Uterus (tissue), 4 donors: ENCODE measurements around the gene SLC47A2. TPM values are rescaled to one million over a fixed set of nuclear protein-coding genes. Genes with fewer than 3 reads are reported as not detected.

Source experiments
- DNase-seq, 2 donors: peaks; one replicate each; pipeline ENCODE4 v3.0.0-alpha.2; 2019 to 2020
- H3K27ac ChIP-seq, 2 donors: fragments of 200-600 bp; sonication (generic); 1 replicate in 1 of 2; 2 replicates in 1 of 2; pipeline ENCODE4 v1.5.1; 2016 to 2018
- H3K27me3 ChIP-seq, 2 donors: fragments of 200-600 bp; sonication (generic); one replicate each; pipeline ENCODE4 v1.5.1; 2018 to 2019; ENCODE audit warnings: control low read depth in 1 of 2
- H3K36me3 ChIP-seq, 2 donors: fragments of 200-600 bp; sonication (generic); one replicate each; pipeline ENCODE4 v1.5.1; 2019; ENCODE audit warnings: control low read depth in 1 of 2
- H3K4me1 ChIP-seq, 2 donors: fragments of 200-600 bp; sonication (generic); one replicate each; pipeline ENCODE4 v1.5.1; 2018 to 2019; ENCODE audit warnings: control low read depth in 1 of 2
- H3K4me3 ChIP-seq, 2 donors: fragments of 200-600 bp; sonication (generic); 1 replicate in 1 of 2; 2 replicates in 1 of 2; pipeline ENCODE4 v1.5.1; 2018 to 2019; ENCODE audit warnings: mild to moderate bottlenecking in 1 of 2
- H3K9me3 ChIP-seq, 2 donors: fragments of 200-600 bp; sonication (generic); one replicate each; pipeline ENCODE4 v1.5.1; 2019; ENCODE audit warnings: control low read depth in 1 of 2
- CTCF ChIP-seq, 4 experiments: fragments of 200-600 bp in 2 of 4; fragments of 450-650 bp in 2 of 4; sonication (generic) in 2 of 4; IDR thresholded peaks; one replicate each; pipeline ENCODE4 v1.5.1; 2016 to 2019; ENCODE audit warnings: antibody characterized with exemption in 4 of 4, mild to moderate bottlenecking in 2 of 4, moderate library complexity in 1 of 4
- POLR2A ChIP-seq, 2 donors: fragments of 450-650 bp; IDR thresholded peaks; one replicate each; pipeline ENCODE4 v1.6.1; 2016; ENCODE audit warnings: antibody characterized with exemption in 2 of 2, mild to moderate bottlenecking in 1 of 2, moderate library complexity in 1 of 2
- intact Hi-C: fragments of 100-400 bp; cut with DNase I; formaldehyde crosslinking; loops from one replicate; pipeline ENCODE4 v1.15.1; 2023; ENCODE audit warnings: low total_unique reads
- total RNA-seq, 4 donors: library from RNA; depleted of rRNA in 3 of 4; stranded (reverse); fragments of >200 nt in 3 of 4; gene quantifications; one replicate each; pipeline versions ENCODE4 v1.1.0 to v1.2.4, GENCODE V29; 2014 to 2023
- donor health status: DM: yes; HTN: yes; CAD: no.

Gene SLC47A2
- total RNA-seq, 4 donors from 2014 or later: 0.35 TPM; not detected in 3

- Histone ChIP-seq H3K27me3 (no peaks in the 10 kb centered on the region), H3K9me3 (no peaks in the 10 kb centered on the region), H3K4me1 (no peaks in the 10 kb centered on the region), H3K36me3 (no peaks in the 10 kb centered on the region), H3K27ac (no peak overlapping the region), H3K4me3 (no peak overlapping the region)
- no peak for DNase-seq
- TF ChIP-seq CTCF (IDR thresholded peaks at IDR 0.05) (no peak), POLR2A (IDR thresholded peaks at IDR 0.05) (no peak)
- intact Hi-C loops: no loop called here
Observed at GRCh38 chr17:19733953-19734526, 17.7 kb upstream of the SLC47A2 start.

GRCh38 chr17:19731626-19732025 lies 15.2 kb upstream of the SLC47A2 start:
- no peak for DNase-seq
- peaks cover 5 to 7% of the 10 kb centered on the region in 2 donors for H3K4me1 ChIP-seq
- no peaks in the 10 kb centered on the region for H3K36me3 ChIP-seq
- no peaks in the 10 kb centered on the region for H3K27me3 ChIP-seq
- TF ChIP-seq CTCF (IDR thresholded peaks at IDR 0.05): no peak
- no peak for TF ChIP-seq POLR2A (IDR thresholded peaks at IDR 0.05)
- H3K4me3 ChIP-seq: no peak overlapping the region
- intact Hi-C loops: no loop called here
- H3K27ac ChIP-seq: no peak overlapping the region
- no peaks in the 10 kb centered on the region for H3K9me3 ChIP-seq

GRCh38 chr17:19730843-19731242 lies 14.5 kb upstream of the SLC47A2 start:
- intact Hi-C loops: no loop called here
- Histone ChIP-seq H3K4me1 (peaks cover 5 to 7% of the 10 kb centered on the region in 2 donors), H3K4me3 (no peak overlapping the region), H3K27me3 (no peaks in the 10 kb centered on the region), H3K9me3 (no peaks in the 10 kb centered on the region), H3K36me3 (no peaks in the 10 kb centered on the region), H3K27ac (no peak overlapping the region)
- no peak for TF ChIP-seq CTCF (IDR thresholded peaks at IDR 0.05)
- TF ChIP-seq POLR2A (IDR thresholded peaks at IDR 0.05): no peak
- no peak for DNase-seq

GRCh38 chr17:19729900-19730299 lies 13.5 kb upstream of the SLC47A2 start:
- DNase-seq: no peak
- TF ChIP-seq POLR2A (IDR thresholded peaks at IDR 0.05) (no peak), CTCF (IDR thresholded peaks at IDR 0.05) (no peak)
- Histone ChIP-seq H3K4me1 (peaks cover 5 to 7% of the 10 kb centered on the region in 2 donors), H3K4me3 (no peak overlapping the region), H3K27me3 (no peaks in the 10 kb centered on the region), H3K36me3 (no peaks in the 10 kb centered on the region), H3K9me3 (no peaks in the 10 kb centered on the region), H3K27ac (peak overlapping the region; percentile 11 to 95)
- intact Hi-C loops: no loop called here

- Histone ChIP-seq H3K27me3 (no peaks in the 10 kb centered on the region), H3K36me3 (no peaks in the 10 kb centered on the region), H3K9me3 (no peaks in the 10 kb centered on the region), H3K27ac (peak overlapping the region; percentile 95 to 100), H3K4me3 (no peak overlapping the region), H3K4me1 (peaks cover 5 to 15% of the 10 kb centered on the region in 2 donors)
- TF ChIP-seq CTCF (IDR thresholded peaks at IDR 0.05): no peak
- peak in 1 of 2 donors; percentile 8 for TF ChIP-seq POLR2A (IDR thresholded peaks at IDR 0.05)
- peak; percentile 75 to 79 for DNase-seq
- intact Hi-C loops: no loop called here
Observed at GRCh38 chr17:19728084-19728495, 11.7 kb upstream of the SLC47A2 start.
